Stimulated activated CD8-positive, alpha-beta memory T cell treated with anti-CD3 and anti-CD28 coated beads, Interleukin-4, amount 100 ng/mL, for 1 hour (primary cell): ENCODE results near the gene KIF5B.
"Not testable (repeated sequence)": the region's sequence is repeated elsewhere in the genome, so short reads cannot be mapped to it uniquely, and the experiment has no call there.

Source experiments
- DNase-seq, 2 donors: peaks; one replicate each; pipeline ENCODE4 v3.0.0-alpha.2; 2020; ENCODE audit warnings: low read depth in 2 of 2, low spot score in 1 of 2

KIF5B gene

GRCh38 chr10:32060347-32060746 is 4.1 kb upstream of the KIF5B start:
- no peak for DNase-seq

- DNase-seq, result no peak
Measured at GRCh38 chr10:32059472-32059871, 3.2 kb upstream of the KIF5B start.

GRCh38 chr10:32057036-32057372 is 779 bp upstream of the KIF5B start:
- no peak for DNase-seq

- peak; percentile 25 to 35 for DNase-seq
Measured at GRCh38 chr10:32055478-32056135, 618 bp downstream of the KIF5B start.

- no peak for DNase-seq
Measured at GRCh38 chr10:32054094-32054493, 2.1 kb downstream of the KIF5B start.

- not testable (repeated sequence) for DNase-seq
Measured at GRCh38 chr10:32053392-32053791, 2.8 kb downstream of the KIF5B start.

GRCh38 chr10:32051926-32052325 is 4.3 kb downstream of the KIF5B start:
- no peak for DNase-seq

GRCh38 chr10:32050177-32050576 is 6.0 kb downstream of the KIF5B start:
- no peak for DNase-seq

- DNase-seq, result no peak
Measured at GRCh38 chr10:32049113-32049512, 7.1 kb downstream of the KIF5B start.

- no peak for DNase-seq
Measured at GRCh38 chr10:32048282-32048681, 7.9 kb downstream of the KIF5B start.

GRCh38 chr10:32047881-32048280 is 8.3 kb downstream of the KIF5B start:
- DNase-seq, result no peak

GRCh38 chr10:32046151-32046550 is 10.1 kb downstream of the KIF5B start:
- no peak for DNase-seq

- DNase-seq, result not testable (repeated sequence)
Measured at GRCh38 chr10:32042730-32043129, 13.5 kb downstream of the KIF5B start.

GRCh38 chr10:32041290-32042028 is 14.8 kb downstream of the KIF5B start:
- DNase-seq, result no peak

GRCh38 chr10:32039734-32040133 is 16.5 kb downstream of the KIF5B start:
- no peak for DNase-seq

- no peak for DNase-seq
Measured at GRCh38 chr10:32038777-32039176, 17.4 kb downstream of the KIF5B start.

- DNase-seq, result no peak
Measured at GRCh38 chr10:32036922-32037321, 19.3 kb downstream of the KIF5B start.

GRCh38 chr10:32035038-32035437 is 21.2 kb downstream of the KIF5B start:
- no peak for DNase-seq

GRCh38 chr10:32033171-32033570 is 23.1 kb downstream of the KIF5B start:
- DNase-seq, result no peak

- DNase-seq, result no peak
Measured at GRCh38 chr10:32031920-32032319, 24.3 kb downstream of the KIF5B start.

- no peak for DNase-seq
Measured at GRCh38 chr10:32031424-32031823, 24.8 kb downstream of the KIF5B start.

GRCh38 chr10:32028710-32029109 is 27.5 kb downstream of the KIF5B start:
- DNase-seq, result no peak

GRCh38 chr10:32023264-32023663 is 33.0 kb downstream of the KIF5B start:
- DNase-seq, result no peak
